Neural cell (in vitro differentiated cells): ENCODE results near the gene KLF17. TPM values are rescaled to one million over a fixed set of nuclear protein-coding genes. Genes with fewer than 3 reads are reported as not detected.

ENCODE experiments used
- H2AFZ ChIP-seq: fragments of 200-600, 300-800 bp; sonication (generic), shearing (Covaris generic); 2 replicates; pipeline ENCODE4 v1.6.0; 2014; ENCODE audit warnings: low read depth, mild to moderate bottlenecking, antibody characterized with exemption, low read length, moderate library complexity
- H3F3A ChIP-seq: fragments of 200-600 bp; shearing (Covaris generic); 2 replicates; pipeline ENCODE4 v1.6.1; 2016; ENCODE audit warnings: mild to moderate bottlenecking, moderate library complexity, mixed read lengths, antibody characterized with exemption, low read length; ENCODE audit not compliant: insufficient read depth, poor library complexity, severe bottlenecking
- H3K27ac ChIP-seq: fragments of 200-600, 300-800 bp; sonication (generic), shearing (Covaris generic); 2 replicates; pipeline ENCODE4 v1.5.1; 2014; ENCODE audit warnings: mild to moderate bottlenecking, low read length, moderate library complexity
- H3K27me3 ChIP-seq: fragments of 300-800, 200-600 bp; sonication (generic), shearing (Covaris generic); 2 replicates; pipeline ENCODE4 v1.6.0; 2014; ENCODE audit warnings: mild to moderate bottlenecking, low read depth, low read length, moderate library complexity; ENCODE audit not compliant: insufficient read depth
- H3K36me3 ChIP-seq: fragments of 300-800, 200-600 bp; sonication (generic), shearing (Covaris generic); 2 replicates; pipeline ENCODE4 v1.5.1; 2014; ENCODE audit warnings: mild to moderate bottlenecking, antibody characterized with exemption, low read length, moderate library complexity; ENCODE audit not compliant: insufficient read depth
- H3K4me2 ChIP-seq: fragments of 300-800, 200-600 bp; sonication (generic), shearing (Covaris generic); 2 replicates; pipeline ENCODE4 v1.6.0; 2014; ENCODE audit warnings: mild to moderate bottlenecking, low read length
- H3K4me3 ChIP-seq: fragments of 300-800, 200-600 bp; sonication (generic), shearing (Covaris generic); 2 replicates; pipeline ENCODE4 v1.5.1; 2014; ENCODE audit warnings: mild to moderate bottlenecking, low read length, moderate library complexity
- H3K79me2 ChIP-seq: fragments of 200-600 bp; shearing (Covaris generic); replicated peaks from 2 replicates; pipeline ENCODE4 v1.6.0; 2014; ENCODE audit warnings: mild to moderate bottlenecking, low read length, moderate library complexity; ENCODE audit not compliant: insufficient read depth
- H3K9ac ChIP-seq: fragments of 300-800, 200-600 bp; sonication (generic), shearing (Covaris generic); 2 replicates; pipeline ENCODE4 v1.6.1; 2016; ENCODE audit warnings: mild to moderate bottlenecking, low read length, mixed read lengths
- H3K9me2 ChIP-seq: fragments of 200-600 bp; shearing (Covaris generic); 2 replicates; pipeline ENCODE4 v1.6.1; 2016; ENCODE audit warnings: mild to moderate bottlenecking, low read length, mixed read lengths; ENCODE audit not compliant: insufficient read depth
- H3K9me3 ChIP-seq: fragments of 200-600, 300-800 bp; sonication (generic), shearing (Covaris generic); 2 replicates; pipeline ENCODE4 v1.6.1; 2016; ENCODE audit warnings: mild to moderate bottlenecking, mixed run types, low read length, moderate library complexity, mixed read lengths
- H4K20me1 ChIP-seq: fragments of 200-600 bp; shearing (Covaris generic); 2 replicates; pipeline ENCODE4 v1.6.1; 2016; ENCODE audit warnings: mild to moderate bottlenecking, mixed run types; ENCODE audit not compliant: insufficient read depth
- CTCF ChIP-seq: fragments of 450-650 bp; IDR thresholded peaks from 2 replicates; pipeline ENCODE4 v1.5.1; 2014; ENCODE audit warnings: antibody characterized with exemption, mild to moderate bottlenecking, moderate library complexity; ENCODE audit not compliant: poor library complexity, severe bottlenecking
- EP300 ChIP-seq: fragments of 450-650 bp; conservative IDR thresholded peaks from 2 replicates; pipeline ENCODE4 v1.6.1; 2014; ENCODE audit warnings: antibody characterized with exemption, mild to moderate bottlenecking, moderate library complexity; ENCODE audit not compliant: poor library complexity, severe bottlenecking
- EZH2 ChIP-seq: fragments of 200-600, 300-800 bp; shearing (Covaris generic), sonication (generic); IDR thresholded peaks from 2 replicates; pipeline ENCODE4 v1.6.1; 2014; ENCODE audit warnings: antibody characterized with exemption, low read length, borderline replicate concordance, mild to moderate bottlenecking; ENCODE audit not compliant: insufficient read depth, poor library complexity, severe bottlenecking
- MXI1 ChIP-seq: fragments of 450-650 bp; conservative IDR thresholded peaks from 2 replicates; pipeline ENCODE4 v1.6.1; 2014; ENCODE audit warnings: antibody characterized with exemption, mild to moderate bottlenecking; ENCODE audit not compliant: poor library complexity, severe bottlenecking
- POLR2AphosphoS5 ChIP-seq: IDR thresholded peaks from 2 replicates; pipeline ENCODE4 v1.6.1; 2012
- RAD21 ChIP-seq: fragments of 450-650 bp; conservative IDR thresholded peaks from 2 replicates; pipeline ENCODE4 v1.6.1; 2014; ENCODE audit warnings: antibody characterized with exemption, mild to moderate bottlenecking, moderate library complexity
- REST ChIP-seq: IDR thresholded peaks from 2 replicates; pipeline ENCODE4 v1.6.1; 2012; ENCODE audit warnings: borderline replicate concordance
- SMC3 ChIP-seq: fragments of 450-650 bp; conservative IDR thresholded peaks from 2 replicates; pipeline ENCODE4 v1.6.1; 2014; ENCODE audit warnings: antibody characterized with exemption, mild to moderate bottlenecking, moderate library complexity; ENCODE audit not compliant: poor library complexity
- TAF1 ChIP-seq: IDR thresholded peaks from 2 replicates; pipeline ENCODE4 v1.6.1; 2012; ENCODE audit warnings: low read depth
- polyA plus RNA-seq: library from polyadenylated mRNA; depleted of rRNA; stranded (reverse); fragments of >200 nt; gene quantifications from 2 replicates; pipeline ENCODE4 v1.2.3, GENCODE V29; 2014

KLF17 gene
- polyA plus RNA-seq, 1 donor from 2014 or later = not detected

- Histone ChIP-seq H3K79me2 (no peaks in the 10 kb centered on the region), H3K27me3 (no peaks in the 10 kb centered on the region), H2AFZ (no peak overlapping the region), H3K9ac (no peak overlapping the region), H3K4me3 (no peak overlapping the region), H3K27ac (no peak overlapping the region), H3K36me3 (no peaks in the 10 kb centered on the region), H3K9me3 (no peaks in the 10 kb centered on the region), H3F3A (no peaks in the 10 kb centered on the region), H3K4me2 (no peak overlapping the region), H3K9me2 (no peaks in the 10 kb centered on the region), H4K20me1 (no peaks in the 10 kb centered on the region)
- TF ChIP-seq CTCF = no peak
- TF ChIP-seq MXI1 = no peak
- no peak for TF ChIP-seq EZH2
- no peak for TF ChIP-seq TAF1
- TF ChIP-seq POLR2AphosphoS5 = no peak
- TF ChIP-seq SMC3 = no peak
- TF ChIP-seq RAD21 = no peak
- no peak for TF ChIP-seq EP300
Measured at GRCh38 chr1:44108241-44108640, 10.4 kb upstream of the KLF17 start.

GRCh38 chr1:44108971-44109370 lies 9.7 kb upstream of the KLF17 start:
- no peaks in the 10 kb centered on the region for H4K20me1 ChIP-seq
- H3F3A ChIP-seq = no peaks in the 10 kb centered on the region
- H3K4me3 ChIP-seq = no peak overlapping the region
- no peak overlapping the region for H3K4me2 ChIP-seq
- H3K79me2 ChIP-seq = no peaks in the 10 kb centered on the region
- no peaks in the 10 kb centered on the region for H3K36me3 ChIP-seq
- H2AFZ ChIP-seq = no peak overlapping the region
- no peaks in the 10 kb centered on the region for H3K9me2 ChIP-seq
- no peaks in the 10 kb centered on the region for H3K9me3 ChIP-seq
- no peaks in the 10 kb centered on the region for H3K27me3 ChIP-seq
- no peak overlapping the region for H3K27ac ChIP-seq
- H3K9ac ChIP-seq = no peak overlapping the region
- TF ChIP-seq EP300 (no peak), SMC3 (no peak), RAD21 (no peak)

- H3K27ac ChIP-seq = no peak overlapping the region
- no peaks in the 10 kb centered on the region for H3K79me2 ChIP-seq
- no peaks in the 10 kb centered on the region for H3K9me2 ChIP-seq
- no peak overlapping the region for H2AFZ ChIP-seq
- TF ChIP-seq MXI1 (no peak), RAD21 (no peak), TAF1 (no peak), EP300 (no peak), POLR2AphosphoS5 (no peak), CTCF (no peak), EZH2 (no peak), REST (no peak), SMC3 (no peak)
- no peaks in the 10 kb centered on the region for H3K27me3 ChIP-seq
- no peaks in the 10 kb centered on the region for H3K9me3 ChIP-seq
- no peaks in the 10 kb centered on the region for H3F3A ChIP-seq
- no peak overlapping the region for H3K9ac ChIP-seq
- H3K4me3 ChIP-seq = no peak overlapping the region
- H3K36me3 ChIP-seq = no peaks in the 10 kb centered on the region
- H3K4me2 ChIP-seq = no peak overlapping the region
- no peaks in the 10 kb centered on the region for H4K20me1 ChIP-seq
Measured at GRCh38 chr1:44110916-44111315, 7.7 kb upstream of the KLF17 start.
